NOMO-1 treated with dmso at 0.1 percent for 144 hours (cell line): ENCODE data around the gene HK2.
"Not testable (repeated sequence)": the region's sequence is repeated elsewhere in the genome, so short reads cannot be mapped to it uniquely, and the experiment has no call there.

Experiments
- DNase-seq: peaks from one replicate; lab custom pipeline; 2025; ENCODE audit not compliant: unreplicated experiment; lab: John Stamatoyannopoulos, UW

HK2 gene

DNA sequence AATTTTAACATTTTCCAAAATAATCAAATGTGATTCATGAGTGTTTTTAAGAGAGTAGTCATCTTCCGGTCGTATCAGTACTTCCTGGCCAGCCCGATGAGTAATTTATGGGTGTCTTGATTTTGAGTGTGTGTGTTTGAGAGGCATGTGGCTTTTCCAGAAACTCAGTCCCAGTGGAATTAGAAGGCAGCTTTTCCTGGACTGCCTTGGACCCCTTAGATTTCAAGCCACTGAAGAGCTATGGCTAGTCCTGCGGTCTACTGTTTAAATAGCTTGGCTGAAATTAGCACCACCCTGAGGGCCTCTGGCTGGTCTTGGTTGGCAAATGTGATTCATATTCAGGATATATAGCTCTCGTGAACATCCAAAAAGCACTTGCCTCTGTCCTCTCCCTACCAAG lies 59.4 kb downstream of the HK2 start:
- DNase-seq, result no peak

GRCh38 chr2:74894272-74894981 lies 60.5 kb downstream of the HK2 start:
- no peak for DNase-seq

GRCh38 chr2:74895001-74895400 lies 61.1 kb downstream of the HK2 start:
- DNase-seq, result no peak

DNA sequence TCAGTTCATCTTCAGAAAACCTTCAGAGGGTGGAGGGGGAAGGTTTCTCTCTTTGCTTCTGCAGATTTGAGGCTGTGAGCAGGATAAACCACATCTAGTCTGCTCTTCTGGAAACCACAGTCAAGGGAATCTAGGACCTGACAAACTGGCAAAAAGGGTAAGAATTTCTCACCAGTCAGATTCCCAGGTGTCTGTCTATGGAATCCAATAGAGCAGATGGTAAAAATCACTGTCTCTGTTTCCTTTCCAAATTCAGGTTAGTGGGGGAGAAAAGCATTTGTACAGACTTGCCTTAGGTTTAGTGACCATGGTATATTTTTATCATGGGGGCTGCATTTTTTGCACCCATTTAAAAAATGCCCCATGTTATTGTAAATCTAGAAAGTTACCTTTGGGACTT lies 62.3 kb downstream of the HK2 start:
- DNase-seq, result no peak

DNA sequence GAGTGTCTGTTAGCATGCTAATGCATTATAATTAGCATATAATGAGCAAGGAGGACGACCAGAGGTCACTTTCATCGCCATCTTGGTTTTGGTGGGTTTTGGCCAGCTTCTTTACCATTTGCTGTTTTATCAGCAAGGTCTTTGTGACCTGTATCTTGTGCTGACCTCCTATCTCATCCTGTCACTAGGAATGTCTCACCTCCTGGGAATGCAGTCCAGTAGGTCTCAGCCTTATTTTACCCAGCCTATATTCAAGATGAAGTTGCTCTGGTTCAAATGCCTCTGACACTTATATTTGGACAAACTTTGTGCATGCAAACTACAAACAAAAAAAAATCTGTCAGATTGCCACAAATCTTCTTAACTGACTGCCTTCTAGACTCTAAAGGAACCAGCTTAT lies 66.3 kb downstream of the HK2 start:
- not testable (repeated sequence) for DNase-seq

GRCh38 chr2:74902281-74902860 lies 68.4 kb downstream of the HK2 start:
- no peak for DNase-seq

DNA sequence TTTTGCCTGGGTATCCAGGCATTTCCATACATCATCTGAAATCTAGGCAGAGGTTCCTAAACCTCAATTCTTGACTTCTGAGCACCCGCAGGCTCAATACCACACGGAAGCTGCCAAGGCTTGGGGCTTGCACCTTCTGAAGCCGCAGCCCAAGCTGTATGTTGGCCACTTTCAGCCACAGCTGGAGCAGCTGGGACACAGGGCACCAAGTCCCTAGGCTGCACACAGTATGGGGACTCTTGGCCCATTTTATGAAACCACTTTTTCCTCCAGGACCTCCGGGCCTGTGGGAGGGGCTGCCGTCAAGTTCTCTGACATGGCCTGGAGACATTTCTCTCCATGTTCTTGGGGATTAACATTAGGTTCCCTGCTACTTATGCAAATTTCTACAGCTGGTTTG lies 72.5 kb downstream of the HK2 start:
- no peak for DNase-seq

DNA sequence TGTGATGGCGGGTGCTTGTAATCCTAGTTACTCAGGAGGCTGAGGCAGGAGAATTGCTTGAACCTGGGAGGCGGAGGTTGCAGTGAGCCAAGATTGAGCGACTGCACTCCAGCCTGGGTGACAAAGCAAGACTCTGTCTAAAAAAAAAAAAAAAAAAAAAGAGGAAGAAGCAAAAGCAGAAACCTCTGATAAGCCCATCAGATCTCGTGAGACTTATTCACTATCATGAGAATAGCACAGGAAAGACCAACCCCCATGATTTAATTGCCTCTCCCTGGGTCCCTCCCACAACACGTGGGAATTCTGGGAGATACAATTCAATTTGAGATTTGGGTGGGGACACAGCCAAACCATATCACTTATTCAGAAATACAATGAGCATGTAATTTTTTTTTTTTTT lies 73.6 kb downstream of the HK2 start:
- DNase-seq, result not testable (repeated sequence)

DNA sequence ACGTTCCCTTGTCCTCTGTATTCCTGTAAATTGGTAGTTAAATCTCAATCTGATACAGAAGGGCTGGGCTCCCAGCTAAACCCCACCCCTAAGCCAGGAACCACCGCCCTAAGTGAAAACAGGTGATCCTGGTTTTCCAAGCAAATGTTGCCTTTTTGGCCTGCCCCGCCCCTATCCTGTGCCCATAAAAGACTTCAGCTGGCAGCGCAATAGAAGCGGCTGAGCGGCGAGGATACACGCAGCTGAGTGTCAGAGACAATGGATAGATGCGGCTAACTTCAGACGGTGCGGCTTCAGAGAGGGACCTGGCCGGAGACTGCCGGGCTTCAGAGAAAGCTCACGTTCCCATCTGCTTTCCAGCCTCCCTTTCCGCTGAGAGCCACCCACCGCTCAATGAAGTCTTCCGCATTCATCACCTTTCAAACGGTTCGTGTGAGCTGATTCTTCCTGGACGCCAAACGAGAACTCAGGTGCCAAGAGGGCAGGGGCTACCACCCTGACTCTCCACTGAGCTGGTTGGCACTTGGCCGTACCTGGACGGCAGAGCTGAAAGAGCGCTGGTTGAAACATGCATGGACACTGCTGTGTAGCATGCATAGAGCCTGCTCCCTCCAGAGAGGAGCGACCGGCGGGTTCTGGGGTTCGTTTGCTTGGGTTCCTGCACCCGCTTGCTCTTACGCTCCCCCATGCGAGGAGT lies 75.0 kb downstream of the HK2 start:
- no peak for DNase-seq

DNA sequence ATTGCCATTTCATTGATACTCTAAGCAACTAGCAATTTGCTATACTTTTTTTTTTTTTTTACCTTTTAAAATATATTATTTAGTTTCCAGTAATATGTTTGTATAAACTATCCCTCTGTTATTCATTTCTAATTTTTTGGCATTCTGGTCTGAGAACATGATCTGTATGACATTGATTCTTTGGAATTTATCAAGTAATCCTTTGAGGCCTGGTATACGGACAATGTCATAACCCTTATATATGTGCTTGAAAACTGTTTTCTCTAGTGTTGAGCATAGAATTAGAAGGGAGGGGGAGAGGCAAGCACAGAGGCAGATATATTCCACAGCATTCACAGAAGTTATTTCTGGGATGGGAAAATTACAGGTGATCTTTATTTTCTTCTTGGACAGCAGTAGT lies 76.3 kb downstream of the HK2 start:
- no peak for DNase-seq

- no peak for DNase-seq
These were observed 77.1 kb downstream of the HK2 start for GRCh38 chr2:74911061-74911460.

DNA sequence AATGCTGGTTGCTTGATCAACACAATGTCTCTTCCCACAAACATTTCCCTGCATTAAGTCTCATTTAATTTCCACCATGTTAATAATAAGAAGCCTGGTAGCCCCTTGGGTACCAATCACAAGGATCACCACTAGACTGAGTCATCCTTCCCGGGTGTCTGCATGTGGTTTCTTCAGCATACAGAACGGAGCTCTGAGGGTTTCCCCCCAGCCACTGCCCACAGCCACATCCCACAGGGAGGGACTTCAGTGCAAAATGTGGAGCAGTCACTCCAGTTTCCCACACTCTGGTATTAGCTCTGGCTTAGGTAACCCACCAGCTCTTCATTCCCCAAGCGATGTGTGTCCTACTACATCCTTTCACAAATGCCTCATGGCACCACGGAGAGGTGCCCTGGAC lies 81.8 kb downstream of the HK2 start:
- DNase-seq, result no peak

- DNase-seq, result no peak
These were observed 82.5 kb downstream of the HK2 start for GRCh38 chr2:74916394-74916793.

- no peak for DNase-seq
These were observed 84.0 kb downstream of the HK2 start for GRCh38 chr2:74917702-74918619.

GRCh38 chr2:74919827-74920226 lies 85.9 kb downstream of the HK2 start:
- peak; percentile 13 for DNase-seq

GRCh38 chr2:74921236-74921736 lies 87.4 kb downstream of the HK2 start:
- no peak for DNase-seq

- DNase-seq, result peak; percentile 65
These were observed 88.8 kb downstream of the HK2 start for GRCh38 chr2:74922592-74923227.

GRCh38 chr2:74924463-74925265 lies 90.7 kb downstream of the HK2 start:
- DNase-seq, result no peak

GRCh38 chr2:74925361-74925786 lies 91.4 kb downstream of the HK2 start:
- no peak for DNase-seq

GRCh38 chr2:74927621-74928020 lies 93.7 kb downstream of the HK2 start:
- no peak for DNase-seq
